Suprapubic skin (tissue), 4 donors: ENCODE results near the gene CPA1. TPM values are rescaled to one million over a fixed set of nuclear protein-coding genes. Genes with fewer than 3 reads are reported as not detected.

Source experiments
- DNase-seq, 2 donors: peaks; one replicate each; pipeline ENCODE4 v3.0.0-alpha.2; 2019; ENCODE audit warnings: low spot score in 2 of 2
- H3K27ac ChIP-seq: fragments of 200-600 bp; sonication (generic); one replicate; pipeline ENCODE4 v1.5.1; 2019
- H3K27me3 ChIP-seq: fragments of 200-600 bp; sonication (generic); one replicate; pipeline ENCODE4 v1.5.1; 2019
- H3K36me3 ChIP-seq: fragments of 200-600 bp; sonication (generic); one replicate; pipeline ENCODE4 v1.5.1; 2019
- H3K4me1 ChIP-seq: fragments of 200-600 bp; sonication (generic); one replicate; pipeline ENCODE4 v1.5.1; 2019
- H3K4me3 ChIP-seq: fragments of 200-600 bp; sonication (generic); one replicate; pipeline ENCODE4 v1.5.1; 2019; ENCODE audit warnings: mild to moderate bottlenecking
- H3K9me3 ChIP-seq: fragments of 200-600 bp; sonication (generic); one replicate; pipeline ENCODE4 v1.5.1; 2019
- EP300 ChIP-seq: sonication (generic); formaldehyde crosslinking; IDR thresholded peaks from one replicate; pipeline ENCODE4 v1.6.1; 2017; ENCODE audit warnings: antibody characterized with exemption
- POLR2A ChIP-seq, 2 donors: fragments of 450-650 bp; IDR thresholded peaks; one replicate each; pipeline ENCODE4 v1.6.1; 2017; ENCODE audit warnings: antibody characterized with exemption in 2 of 2, mild to moderate bottlenecking in 2 of 2, moderate library complexity in 2 of 2
- POLR2AphosphoS5 ChIP-seq, 3 donors: sonication (generic); formaldehyde crosslinking; IDR thresholded peaks; one replicate each; pipeline ENCODE4 v1.6.1; 2017; ENCODE audit warnings: antibody characterized with exemption in 3 of 3
- WGBS: methylation state at CpG from one replicate; pipeline ENCODE4 v1.1.5; 2018; 5-methylcytosine and 5-hydroxymethylcytosine counted together
- total RNA-seq, 4 donors: library from RNA; depleted of rRNA; stranded (reverse); fragments of >200 nt; gene quantifications; one replicate each; pipeline ENCODE4 v1.1.0, GENCODE V29; 2016
- TF ChIP-seq, protein P1 (sequence below), 2 donors: fragments of 200-600 bp in 1 of 2; fragments of 450-650 bp in 1 of 2; sonication (generic) in 1 of 2; IDR thresholded peaks; one replicate each; pipeline ENCODE4 v1.5.1; 2016 to 2019; ENCODE audit warnings: antibody characterized with exemption in 2 of 2, mild to moderate bottlenecking in 1 of 2, moderate library complexity in 1 of 2

CPA1 gene
- total RNA-seq, 4 donors from 2014 or later = not detected

DNA sequence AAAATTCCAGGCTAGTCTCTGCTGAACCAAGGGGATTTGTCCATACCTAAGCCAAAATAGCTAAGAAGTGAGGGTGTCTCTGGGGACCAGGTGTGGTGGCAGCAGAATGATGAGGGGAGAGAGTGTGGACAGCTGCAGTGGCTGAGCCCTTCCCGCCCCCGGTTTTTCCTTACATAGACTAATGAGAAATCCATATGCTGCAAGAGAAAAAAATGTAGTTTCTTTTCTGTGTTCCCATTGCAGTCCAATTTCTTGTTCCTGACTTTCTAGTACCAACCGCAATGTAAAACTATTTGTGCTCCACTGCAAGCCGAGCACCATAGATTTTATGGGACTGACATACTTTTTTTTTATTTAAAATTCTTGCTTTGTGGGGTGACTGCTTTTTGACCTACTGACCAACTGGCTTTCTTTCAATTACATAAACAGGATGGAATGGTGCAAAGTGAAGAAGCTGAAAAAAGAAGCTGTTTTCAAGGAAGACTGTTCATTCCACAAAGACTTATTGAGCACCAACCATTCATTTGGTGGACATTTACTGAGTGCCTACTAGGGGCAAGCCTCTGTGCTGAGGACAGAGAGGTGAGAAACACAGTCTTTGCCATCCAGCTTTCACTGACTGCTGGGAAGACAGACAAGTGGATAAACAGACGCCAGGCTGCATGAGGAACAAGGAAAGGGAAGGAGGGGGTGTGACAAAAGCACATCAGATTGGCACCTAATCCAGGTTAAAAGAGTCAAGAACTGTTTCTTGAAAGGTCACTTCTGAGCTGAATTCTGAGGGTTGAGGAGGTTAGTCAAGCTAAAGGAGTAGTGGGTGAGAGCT lies 50.8 kb downstream of the CPA1 start:
- H3K36me3 ChIP-seq = no peaks in the 10 kb centered on the region
- no peaks in the 10 kb centered on the region for H3K27me3 ChIP-seq
- TF ChIP-seq POLR2A (IDR thresholded peaks at IDR 0.05) (no peak), EP300 (no peak), POLR2AphosphoS5 (IDR thresholded peaks at IDR 0.05) (no peak)
- TF ChIP-seq, protein P1, sequence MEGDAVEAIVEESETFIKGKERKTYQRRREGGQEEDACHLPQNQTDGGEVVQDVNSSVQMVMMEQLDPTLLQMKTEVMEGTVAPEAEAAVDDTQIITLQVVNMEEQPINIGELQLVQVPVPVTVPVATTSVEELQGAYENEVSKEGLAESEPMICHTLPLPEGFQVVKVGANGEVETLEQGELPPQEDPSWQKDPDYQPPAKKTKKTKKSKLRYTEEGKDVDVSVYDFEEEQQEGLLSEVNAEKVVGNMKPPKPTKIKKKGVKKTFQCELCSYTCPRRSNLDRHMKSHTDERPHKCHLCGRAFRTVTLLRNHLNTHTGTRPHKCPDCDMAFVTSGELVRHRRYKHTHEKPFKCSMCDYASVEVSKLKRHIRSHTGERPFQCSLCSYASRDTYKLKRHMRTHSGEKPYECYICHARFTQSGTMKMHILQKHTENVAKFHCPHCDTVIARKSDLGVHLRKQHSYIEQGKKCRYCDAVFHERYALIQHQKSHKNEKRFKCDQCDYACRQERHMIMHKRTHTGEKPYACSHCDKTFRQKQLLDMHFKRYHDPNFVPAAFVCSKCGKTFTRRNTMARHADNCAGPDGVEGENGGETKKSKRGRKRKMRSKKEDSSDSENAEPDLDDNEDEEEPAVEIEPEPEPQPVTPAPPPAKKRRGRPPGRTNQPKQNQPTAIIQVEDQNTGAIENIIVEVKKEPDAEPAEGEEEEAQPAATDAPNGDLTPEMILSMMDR (IDR thresholded peaks at IDR 0.05) = no peak
- DNase-seq = no peak
- no peaks in the 10 kb centered on the region for H3K9me3 ChIP-seq
- no peak overlapping the region for H3K27ac ChIP-seq
- H3K4me3 ChIP-seq = no peak overlapping the region
- WGBS = 50% methylated on average over 5 of the region's 5 CpGs
- H3K4me1 ChIP-seq = peaks cover 23% of the 10 kb centered on the region

DNA sequence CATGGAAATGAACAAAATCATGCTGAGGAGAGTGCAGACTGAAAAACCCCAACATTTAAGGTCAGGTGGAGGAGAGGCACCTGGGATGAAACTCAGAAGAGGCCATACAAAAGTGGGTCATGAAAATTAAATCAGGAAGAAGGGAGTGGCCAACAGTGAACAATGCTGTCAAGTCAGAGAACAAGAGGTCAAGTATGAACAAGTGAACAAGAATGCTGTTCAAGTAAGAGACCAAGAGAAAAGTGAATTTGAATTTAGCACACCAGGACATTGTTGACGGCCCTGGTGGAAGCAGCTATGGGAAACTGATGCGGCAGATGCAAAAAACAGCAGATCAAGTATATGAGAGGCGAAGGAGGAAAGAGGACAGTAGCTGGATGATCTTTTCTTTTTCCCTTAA lies 52.6 kb downstream of the CPA1 start:
- WGBS = 79% methylated on average over 3 of the region's 3 CpGs
- H3K27me3 ChIP-seq = no peaks in the 10 kb centered on the region
- H3K9me3 ChIP-seq = no peaks in the 10 kb centered on the region
- no peak overlapping the region for H3K27ac ChIP-seq
- peaks cover 23% of the 10 kb centered on the region for H3K4me1 ChIP-seq
- TF ChIP-seq POLR2AphosphoS5 (IDR thresholded peaks at IDR 0.05) = no peak
- TF ChIP-seq, protein P1 (IDR thresholded peaks at IDR 0.05) = no peak
- no peak for TF ChIP-seq EP300
- no peak for TF ChIP-seq POLR2A (IDR thresholded peaks at IDR 0.05)
- H3K4me3 ChIP-seq = no peak overlapping the region
- DNase-seq = no peak
- no peaks in the 10 kb centered on the region for H3K36me3 ChIP-seq

- H3K4me3 ChIP-seq = no peak overlapping the region
- H3K4me1 ChIP-seq = peaks cover 23% of the 10 kb centered on the region
- TF ChIP-seq POLR2A (IDR thresholded peaks at IDR 0.05) (no peak), EP300 (no peak), POLR2AphosphoS5 (IDR thresholded peaks at IDR 0.05) (no peak)
- TF ChIP-seq, protein P1 (IDR thresholded peaks at IDR 0.05) = no peak
- DNase-seq = no peak
- no peaks in the 10 kb centered on the region for H3K36me3 ChIP-seq
- no peak overlapping the region for H3K27ac ChIP-seq
- no peaks in the 10 kb centered on the region for H3K27me3 ChIP-seq
- 90% methylated on average over 1 of the region's 1 CpG for WGBS
- no peaks in the 10 kb centered on the region for H3K9me3 ChIP-seq
Observed at GRCh38 chr7:130433301-130433700, 53.0 kb downstream of the CPA1 start.

GRCh38 chr7:130435311-130435854 lies 55.1 kb downstream of the CPA1 start:
- H3K36me3 ChIP-seq = no peaks in the 10 kb centered on the region
- H3K9me3 ChIP-seq = no peaks in the 10 kb centered on the region
- 32% methylated on average over 2 of the region's 2 CpGs for WGBS
- peaks cover 24% of the 10 kb centered on the region for H3K4me1 ChIP-seq
- H3K27me3 ChIP-seq = no peaks in the 10 kb centered on the region
- TF ChIP-seq, protein P1 (IDR thresholded peaks at IDR 0.05) = no peak
- no peak for TF ChIP-seq EP300
- no peak for TF ChIP-seq POLR2AphosphoS5 (IDR thresholded peaks at IDR 0.05)
- no peak for TF ChIP-seq POLR2A (IDR thresholded peaks at IDR 0.05)
- DNase-seq = no peak
- no peak overlapping the region for H3K4me3 ChIP-seq
- H3K27ac ChIP-seq = no peak overlapping the region

DNA sequence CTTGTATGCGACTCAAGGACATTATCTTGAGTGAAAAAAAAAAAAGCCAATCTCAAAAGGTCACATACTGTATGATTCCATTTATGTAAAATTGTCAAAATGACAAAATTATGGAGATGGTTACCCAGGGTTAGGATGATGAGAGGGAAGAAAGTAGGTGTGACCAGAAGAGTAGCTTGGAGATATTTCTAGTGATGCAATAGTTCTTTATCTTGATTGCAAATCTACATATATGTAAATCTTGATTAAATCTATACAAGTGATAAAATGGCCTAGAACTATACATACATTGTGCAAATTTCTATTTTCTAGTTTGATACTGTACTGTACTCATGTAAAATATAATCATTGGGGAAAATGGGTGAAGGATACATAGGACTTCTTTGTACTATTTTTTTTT lies 56.0 kb downstream of the CPA1 start:
- DNase-seq = no peak
- no peaks in the 10 kb centered on the region for H3K36me3 ChIP-seq
- peaks cover 19% of the 10 kb centered on the region for H3K4me1 ChIP-seq
- no peaks in the 10 kb centered on the region for H3K27me3 ChIP-seq
- TF ChIP-seq POLR2A (IDR thresholded peaks at IDR 0.05) = no peak
- no peak for TF ChIP-seq POLR2AphosphoS5 (IDR thresholded peaks at IDR 0.05)
- TF ChIP-seq, protein P1 (IDR thresholded peaks at IDR 0.05) = no peak
- TF ChIP-seq EP300 = no peak
- no peak overlapping the region for H3K27ac ChIP-seq
- WGBS = 72% methylated on average over 1 of the region's 1 CpG
- no peak overlapping the region for H3K4me3 ChIP-seq
- no peaks in the 10 kb centered on the region for H3K9me3 ChIP-seq
